Stimulated activated CD4-positive, alpha-beta T cell treated with anti-CD3 and anti-CD28 coated beads, TNF-alpha, amount 100 ng/mL, for 48 hours (primary cell): ENCODE data around the gene DELE1.

Experiments
- DNase-seq, 3 donors: peaks; one replicate each; pipeline ENCODE4 v3.0.0-alpha.2; 2020; ENCODE audit warnings: low read depth in 3 of 3

The DELE1 gene

GRCh38 chr5:141958113-141958512 is 34.4 kb downstream of the DELE1 start, which contains the start of gene PCDH12:
PCDH12 (minus strand) TSS chr5:141958202; CDS start chr5:141957851, 351 bp downstream.
- DNase-seq, result no peak

DNA sequence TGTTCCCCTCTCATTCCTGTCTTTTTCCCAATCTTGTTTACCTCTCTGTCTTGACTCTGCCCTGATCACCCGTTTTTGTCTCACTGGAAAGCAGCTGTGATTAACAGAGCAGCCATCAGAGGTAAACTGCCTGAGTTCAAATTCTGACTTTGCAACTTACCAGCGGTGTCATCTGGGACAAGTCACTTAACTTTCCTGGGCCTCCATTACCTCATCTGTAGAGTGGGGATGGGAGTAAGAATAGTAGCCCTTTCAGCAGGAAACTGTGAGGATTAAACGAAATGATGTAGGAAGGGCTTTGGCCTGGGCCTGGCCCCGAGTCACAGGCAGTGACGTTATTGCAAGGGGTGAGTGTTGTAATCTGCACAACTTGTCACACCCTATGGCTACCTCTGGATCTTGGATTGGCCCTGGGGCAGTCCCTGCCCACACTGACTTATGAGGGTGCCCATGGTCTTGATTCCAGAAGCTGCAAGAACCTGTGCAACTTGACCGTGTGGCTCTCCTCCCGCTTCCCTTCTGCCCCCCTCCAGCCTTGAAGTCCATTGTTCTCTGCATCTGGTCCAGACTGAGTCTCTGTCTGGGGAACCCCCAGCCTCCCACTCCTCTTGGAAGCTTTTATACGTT is 35.0 kb downstream of the DELE1 start:
- DNase-seq, result no peak

GRCh38 chr5:141960018-141960417 is 36.3 kb downstream of the DELE1 start:
- DNase-seq, result no peak

- DNase-seq, result peak; percentile 79 to 86 (median 83)
Measured at GRCh38 chr5:141960449-141961323, 37.0 kb downstream of the DELE1 start.

- DNase-seq, result no peak
Measured at GRCh38 chr5:141961466-141961865, 37.8 kb downstream of the DELE1 start.

- DNase-seq, result no peak
Measured at GRCh38 chr5:141963701-141964100, 40.0 kb downstream of the DELE1 start.

DNA sequence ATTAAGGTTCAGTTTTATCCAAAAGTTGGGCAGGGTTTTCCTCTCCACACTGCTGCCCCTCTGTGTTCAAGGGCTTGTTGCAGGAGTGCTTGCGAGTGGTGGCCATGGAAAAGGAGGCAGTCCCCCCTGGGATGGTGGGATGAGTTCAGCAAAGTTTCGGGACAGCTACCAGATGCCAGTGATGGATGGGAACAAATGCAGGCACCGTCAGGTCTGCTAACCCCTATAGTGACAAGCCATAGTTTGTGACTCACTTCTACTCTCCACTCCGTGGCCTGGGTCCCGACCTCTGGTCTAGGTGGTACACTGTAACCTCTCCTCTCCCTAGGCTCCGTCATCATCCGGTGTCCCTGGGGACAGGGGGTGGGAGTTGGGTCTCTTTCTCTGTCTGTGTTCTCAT is 41.4 kb downstream of the DELE1 start:
- no peak for DNase-seq

GRCh38 chr5:141966275-141966962 is 42.7 kb downstream of the DELE1 start:
- DNase-seq, result no peak

DNA sequence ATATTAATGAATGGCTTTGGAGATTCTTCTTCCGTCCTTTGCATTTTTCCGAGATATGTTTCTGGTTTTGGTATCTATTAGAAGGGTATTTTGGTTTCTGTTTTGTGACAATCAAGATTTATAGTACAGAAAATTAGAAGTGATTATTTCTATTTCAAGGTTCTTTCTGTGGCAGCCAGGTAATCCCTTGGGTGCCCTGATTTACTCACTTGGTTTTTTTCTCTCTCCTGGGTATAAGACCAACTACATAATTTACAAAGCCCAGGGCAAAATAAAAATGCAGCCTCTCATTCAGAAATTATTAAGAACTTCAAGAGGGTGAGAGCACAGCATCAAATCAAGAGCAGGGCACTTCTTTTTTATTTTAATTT is 43.3 kb downstream of the DELE1 start:
- DNase-seq, result no peak

DNA sequence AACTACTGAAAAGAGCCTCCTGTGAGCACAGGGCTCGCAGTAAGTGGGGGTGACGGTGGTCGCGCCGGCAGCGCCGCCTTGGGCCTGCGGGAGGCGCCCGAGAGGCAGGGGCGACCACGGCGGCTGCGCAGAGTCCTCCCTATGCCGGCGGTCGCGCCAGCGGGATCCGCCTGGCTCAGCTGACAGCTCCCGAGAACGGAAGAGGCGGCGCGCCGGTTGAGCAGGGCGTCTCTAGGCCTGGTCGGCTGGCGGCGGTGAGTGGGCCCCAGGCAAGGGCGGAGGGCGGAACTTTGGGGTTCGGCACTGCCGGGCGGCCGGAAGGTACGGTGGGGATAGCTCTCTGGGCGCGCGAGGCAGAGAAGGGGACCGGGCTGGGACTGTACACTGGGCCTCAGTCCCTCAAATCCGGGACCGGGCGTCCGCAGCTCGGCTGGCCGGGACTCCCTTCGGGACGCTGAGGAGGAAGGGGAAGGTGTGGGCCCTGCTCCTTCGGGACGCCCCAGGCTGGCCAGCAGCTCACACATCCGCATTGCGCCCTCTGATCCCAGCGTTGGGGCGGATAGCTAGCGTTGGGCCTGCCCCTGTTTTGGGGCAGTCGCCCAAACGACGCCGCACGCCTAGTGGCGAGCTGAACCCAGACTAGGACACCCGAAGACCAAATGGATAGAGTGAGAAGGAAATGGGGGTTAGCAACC is 45.4 kb downstream of the DELE1 start, which contains the start of gene RNF14:
Gene RNF14, plus strand, starts transcription at position 192 of the 695 bp plus-strand sequence. CDS start 4,484 bp downstream, outside the sequence.
- DNase-seq, result peak; percentile 88 to 93 (median 91)

DNA sequence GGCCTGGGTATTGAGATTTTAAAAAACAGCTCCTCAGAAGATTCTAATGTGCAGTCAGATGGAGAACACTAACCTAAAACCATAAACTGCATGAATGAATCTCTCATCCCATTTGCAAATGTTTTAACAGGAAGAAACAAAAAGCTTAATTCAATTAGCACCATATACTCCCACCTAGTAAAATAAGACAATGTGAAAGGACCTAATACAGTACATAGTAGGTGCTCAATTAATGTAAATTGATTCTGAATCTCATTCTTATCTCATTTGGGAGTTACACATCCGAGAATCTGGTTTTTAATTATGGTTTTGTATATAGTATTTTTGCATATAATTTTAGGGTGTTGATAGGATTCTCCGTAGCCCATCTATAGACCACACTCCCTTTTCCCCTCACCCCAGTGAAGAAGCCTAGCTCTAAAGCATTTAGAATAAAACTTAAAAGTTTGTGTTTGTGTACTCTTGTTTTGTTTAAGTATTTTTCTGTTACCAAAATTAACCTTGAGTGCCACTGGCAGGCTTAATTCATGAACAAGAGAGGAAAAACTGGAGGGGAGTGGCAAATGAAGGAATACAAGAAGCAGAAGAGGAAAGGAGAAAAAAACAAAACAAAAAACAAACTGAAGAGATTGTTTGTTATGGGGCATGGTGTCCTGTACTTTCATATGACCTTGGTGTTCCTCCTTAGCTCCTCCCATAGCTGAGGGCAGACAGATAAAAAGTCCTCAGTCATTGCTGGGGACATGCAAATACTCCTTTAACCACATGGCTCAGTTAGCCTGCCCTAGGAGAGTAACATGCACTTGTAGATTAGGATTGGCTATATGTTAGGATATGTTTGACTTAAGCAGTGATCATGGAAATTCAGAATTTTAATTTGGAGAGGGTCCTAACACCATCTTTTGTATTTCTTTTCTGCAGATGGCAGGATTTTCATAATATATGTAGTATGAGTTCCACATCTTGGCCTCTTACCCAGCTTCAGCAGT is 46.4 kb downstream of the DELE1 start:
- no peak for DNase-seq

GRCh38 chr5:141973871-141974595 is 50.4 kb downstream of the DELE1 start:
- DNase-seq, result no peak

GRCh38 chr5:141976176-141976575 is 52.5 kb downstream of the DELE1 start:
- no peak for DNase-seq

DNA sequence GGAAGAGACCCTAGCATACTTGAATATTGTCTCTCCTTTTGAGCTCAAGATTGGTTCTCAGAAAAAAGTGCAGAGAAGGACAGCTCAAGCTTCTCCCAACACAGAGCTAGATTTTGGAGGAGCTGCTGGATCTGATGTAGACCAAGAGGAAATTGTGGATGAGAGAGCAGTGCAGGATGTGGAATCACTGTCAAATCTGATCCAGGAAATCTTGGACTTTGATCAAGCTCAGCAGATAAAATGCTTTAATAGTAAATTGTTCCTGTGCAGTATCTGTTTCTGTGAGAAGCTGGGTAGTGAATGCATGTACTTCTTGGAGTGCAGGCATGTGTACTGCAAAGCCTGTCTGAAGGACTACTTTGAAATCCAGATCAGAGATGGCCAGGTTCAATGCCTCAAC is 54.7 kb downstream of the DELE1 start:
- DNase-seq, result no peak

DNA sequence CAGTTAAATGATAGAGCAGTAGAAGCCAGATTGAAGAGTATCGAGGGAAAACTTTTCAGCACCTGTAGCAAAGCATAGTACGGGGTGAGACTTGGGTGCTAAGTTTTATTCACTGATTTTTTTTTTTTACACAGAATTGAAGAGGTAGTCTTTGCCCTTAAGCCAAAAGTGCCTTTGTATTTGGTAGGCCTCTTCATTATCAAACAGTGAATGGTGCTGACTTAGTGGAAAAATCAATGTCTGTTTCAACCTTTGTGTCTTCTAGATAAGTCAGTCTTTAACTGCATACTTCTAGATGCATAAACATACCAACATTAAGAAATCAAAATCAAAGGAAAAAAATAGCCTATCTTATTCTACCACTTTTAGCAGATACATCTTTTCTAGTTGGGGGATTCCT is 59.0 kb downstream of the DELE1 start:
- DNase-seq, result no peak

- no peak for DNase-seq
Measured at GRCh38 chr5:141986072-141986471, 62.4 kb downstream of the DELE1 start.

GRCh38 chr5:141989720-141990119 is 66.0 kb downstream of the DELE1 start:
- DNase-seq, result no peak
